ENCODE results near the gene INVS. TPM values are rescaled to one million over a fixed set of nuclear protein-coding genes. Genes with fewer than 3 reads are reported as not detected.
A peak's percentile ranks its signal among the peaks of the same experiment; 100 is the strongest.

Gene INVS
- total RNA-seq, 2 experiments from 2014 or later = 10.5 to 12.1 TPM

DNA sequence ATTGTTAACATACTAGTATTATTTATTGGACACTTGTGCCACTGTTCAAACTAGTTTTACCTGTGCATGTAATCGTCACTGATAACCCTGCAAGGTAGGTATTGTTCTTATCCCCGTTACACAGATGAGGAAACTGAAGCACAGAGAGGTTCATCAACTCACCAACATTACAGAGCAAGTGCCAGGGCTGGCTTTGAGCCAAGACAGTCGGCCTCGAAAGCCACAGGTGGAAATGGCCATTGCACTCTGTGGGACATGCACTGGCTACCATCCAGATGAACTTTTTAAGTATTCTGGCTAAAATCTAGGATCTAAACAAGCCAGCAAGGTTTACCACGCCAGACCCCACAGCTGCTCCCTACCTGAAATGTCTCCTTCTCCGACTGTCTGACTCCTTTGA lies 195.8 kb downstream of the INVS start:
- ChIA-PET POLR2A (interaction anchor here (0.6 kb wide), 1 partner anchor 16 kb away, joined by 4 read pairs; no protein-coding TSS in a partner anchor), CTCF (no interaction called here)
- no peaks in the 10 kb centered on the region for H3K27me3 Mint-ChIP-seq
- H3K9me3 Mint-ChIP-seq = no peaks in the 10 kb centered on the region
- no peaks in the 10 kb centered on the region for H3K4me1 Mint-ChIP-seq (ENCODE audit: low read depth)
- intact Hi-C loops (cut with micrococcal nuclease) = no loop called here
- no peak overlapping the region for H3K27ac Mint-ChIP-seq
- no peak for DNase-seq
- H3K36me3 Mint-ChIP-seq = peaks cover 42% of the 10 kb centered on the region
- H3K4me3 Mint-ChIP-seq = no peak overlapping the region

- Mint-ChIP-seq H3K36me3 (peaks cover 38% of the 10 kb centered on the region), H3K4me3 (no peak overlapping the region), H3K27me3 (no peaks in the 10 kb centered on the region), H3K27ac (no peak overlapping the region), H3K9me3 (no peaks in the 10 kb centered on the region), H3K4me1 (ENCODE audit: low read depth) (no peaks in the 10 kb centered on the region)
- ChIA-PET POLR2A (interaction anchor here (0.6 kb wide), 1 partner anchor 16 kb away, joined by 4 read pairs; no protein-coding TSS in a partner anchor), CTCF (no interaction called here)
- intact Hi-C loops (cut with micrococcal nuclease) = no loop called here
- DNase-seq = no peak
Observed at GRCh38 chr9:100295240-100295639, 196.2 kb downstream of the INVS start.

GRCh38 chr9:100296407-100296806 lies 197.4 kb downstream of the INVS start:
- ChIA-PET CTCF (interaction anchor here (1.0 kb wide), 1 partner anchor 28 kb away, joined by 3 read pairs; no protein-coding TSS in a partner anchor), POLR2A (no interaction called here)
- H3K36me3 Mint-ChIP-seq = peaks cover 37% of the 10 kb centered on the region
- intact Hi-C loops (cut with micrococcal nuclease) = no loop called here
- no peaks in the 10 kb centered on the region for H3K27me3 Mint-ChIP-seq
- no peak overlapping the region for H3K4me3 Mint-ChIP-seq
- H3K9me3 Mint-ChIP-seq = no peaks in the 10 kb centered on the region
- no peak overlapping the region for H3K27ac Mint-ChIP-seq
- no peaks in the 10 kb centered on the region for H3K4me1 Mint-ChIP-seq (ENCODE audit: low read depth)
- no peak for DNase-seq

DNA sequence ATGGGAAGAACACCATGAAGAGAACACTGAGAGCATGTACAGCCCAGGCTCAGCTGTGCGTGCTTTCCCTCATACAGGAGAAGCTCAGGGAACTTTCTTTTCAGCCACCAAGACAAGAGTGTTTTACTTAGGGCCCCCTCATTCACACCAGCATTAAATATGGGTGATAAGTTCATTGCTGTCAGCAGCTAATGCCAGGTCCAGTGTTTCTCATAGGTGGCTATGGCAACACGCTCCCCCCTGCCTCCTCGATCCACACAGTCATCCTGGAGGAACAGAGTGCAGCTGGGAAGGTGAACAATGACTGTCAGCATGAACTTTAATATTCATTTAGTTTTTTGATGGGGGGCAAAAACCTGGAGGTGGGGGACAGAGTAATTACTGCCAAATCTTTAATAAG lies 199.3 kb downstream of the INVS start:
- intact Hi-C loops (cut with micrococcal nuclease) = no loop called here
- H3K4me3 Mint-ChIP-seq = no peak overlapping the region
- H3K27me3 Mint-ChIP-seq = no peaks in the 10 kb centered on the region
- no peaks in the 10 kb centered on the region for H3K9me3 Mint-ChIP-seq
- no peak for DNase-seq
- POLR2A ChIA-PET = no interaction called here
- no peak overlapping the region for H3K27ac Mint-ChIP-seq
- peaks cover 37% of the 10 kb centered on the region for H3K36me3 Mint-ChIP-seq
- CTCF ChIA-PET = interaction anchor here (0.7 kb wide), 1 partner anchor 25 kb away, joined by 3 read pairs; no protein-coding TSS in a partner anchor
- no peaks in the 10 kb centered on the region for H3K4me1 Mint-ChIP-seq (ENCODE audit: low read depth)

GRCh38 chr9:100303747-100304146 lies 204.7 kb downstream of the INVS start:
- intact Hi-C loops (cut with micrococcal nuclease) = no loop called here
- no peak for DNase-seq
- POLR2A ChIA-PET = no interaction called here
- CTCF ChIA-PET = no interaction called here
- Mint-ChIP-seq H3K36me3 (peaks cover 62% of the 10 kb centered on the region), H3K4me1 (ENCODE audit: low read depth) (peaks cover 4% of the 10 kb centered on the region), H3K9me3 (no peaks in the 10 kb centered on the region), H3K27me3 (no peaks in the 10 kb centered on the region), H3K27ac (no peak overlapping the region), H3K4me3 (no peak overlapping the region)

GRCh38 chr9:100306283-100306682 lies 207.2 kb downstream of the INVS start:
- no peak for DNase-seq
- H3K4me1 Mint-ChIP-seq (ENCODE audit: low read depth) = peaks cover 9% of the 10 kb centered on the region
- no peak overlapping the region for H3K27ac Mint-ChIP-seq
- H3K4me3 Mint-ChIP-seq = no peak overlapping the region
- H3K27me3 Mint-ChIP-seq = no peaks in the 10 kb centered on the region
- H3K36me3 Mint-ChIP-seq = peaks cover 71% of the 10 kb centered on the region
- intact Hi-C loops (cut with micrococcal nuclease) = no loop called here
- POLR2A ChIA-PET = no interaction called here
- CTCF ChIA-PET = interaction anchor here (0.6 kb wide), 2 partner anchors 20 to 28 kb away, joined by 3 to 4 read pairs; no protein-coding TSS in a partner anchor
- H3K9me3 Mint-ChIP-seq = no peaks in the 10 kb centered on the region

DNA sequence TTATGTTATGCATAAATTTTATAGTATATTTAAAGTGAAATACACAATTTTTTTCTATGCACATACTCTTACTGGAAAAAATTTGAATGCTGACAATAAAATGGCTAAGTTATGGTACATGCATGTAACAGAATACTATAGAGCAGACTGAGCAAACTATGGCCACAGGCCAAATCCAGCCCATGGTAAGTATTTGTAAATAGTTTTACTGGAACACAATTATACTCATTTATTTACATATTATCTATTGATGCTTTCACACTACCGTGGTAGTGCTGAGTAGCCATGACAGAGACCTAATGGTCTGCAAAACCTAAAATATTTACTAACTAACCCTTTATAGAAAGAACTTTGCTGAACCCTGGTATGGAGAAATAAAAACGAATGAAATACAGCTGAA lies 208.0 kb downstream of the INVS start:
- peaks cover 14% of the 10 kb centered on the region for H3K4me1 Mint-ChIP-seq (ENCODE audit: low read depth)
- H3K9me3 Mint-ChIP-seq = no peaks in the 10 kb centered on the region
- ChIA-PET CTCF (no interaction called here), POLR2A (interaction anchor here (0.7 kb wide), 1 partner anchor 340 kb away, joined by 3 read pairs; no protein-coding TSS in a partner anchor)
- DNase-seq = no peak
- H3K4me3 Mint-ChIP-seq = no peak overlapping the region
- H3K27me3 Mint-ChIP-seq = no peaks in the 10 kb centered on the region
- H3K27ac Mint-ChIP-seq = no peak overlapping the region
- intact Hi-C loops (cut with micrococcal nuclease) = no loop called here
- peaks cover 73% of the 10 kb centered on the region for H3K36me3 Mint-ChIP-seq

DNA sequence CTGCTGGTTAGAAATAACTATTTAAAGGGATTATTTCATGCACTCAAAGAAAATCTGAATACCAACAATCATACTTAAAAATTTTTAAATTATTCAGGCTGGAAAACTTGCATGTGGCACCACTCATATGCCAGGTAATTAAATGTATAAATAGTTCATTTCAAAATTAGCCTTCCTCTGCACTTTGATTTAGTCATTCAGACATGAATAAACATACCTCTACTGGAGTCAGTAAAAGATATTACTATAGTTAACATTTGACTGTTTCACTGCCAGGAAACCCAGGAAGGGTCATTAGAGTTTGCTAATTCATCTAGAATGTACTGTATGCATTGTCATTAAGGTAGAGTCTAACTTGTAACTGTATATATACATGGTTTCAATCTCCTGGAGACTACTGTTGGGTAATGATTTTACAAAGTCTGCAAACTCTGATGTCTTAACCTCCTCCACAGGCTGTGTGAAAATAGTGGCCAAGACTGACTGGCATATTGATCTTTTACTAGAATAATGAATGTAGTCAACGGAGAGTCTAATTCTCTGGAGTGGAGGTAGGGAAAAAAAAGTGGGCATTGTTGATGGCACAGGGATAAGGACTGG lies 210.0 kb downstream of the INVS start:
- H3K4me1 Mint-ChIP-seq (ENCODE audit: low read depth) = peaks cover 14% of the 10 kb centered on the region

DNA sequence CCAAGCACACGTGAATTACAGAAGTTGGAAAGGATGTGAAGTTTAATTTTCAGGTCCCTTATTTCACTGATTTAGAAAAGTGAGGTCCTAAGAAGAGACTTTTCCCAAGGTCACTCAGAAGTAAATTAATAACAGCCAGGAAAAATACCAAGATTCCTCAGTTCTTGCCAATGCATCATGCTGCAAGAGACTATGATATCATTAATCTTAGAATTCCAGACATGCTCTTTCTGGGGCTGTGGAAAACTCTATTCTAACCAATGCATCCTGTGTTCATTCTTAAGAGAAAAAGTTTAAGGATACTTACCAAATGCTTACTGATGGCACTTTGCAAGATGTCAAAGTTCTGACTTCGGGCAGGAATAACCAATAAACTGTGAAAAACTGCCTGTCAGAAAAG lies 210.9 kb downstream of the INVS start:
- ChIA-PET CTCF (no interaction called here), POLR2A (no interaction called here)
- no peak for DNase-seq
- Mint-ChIP-seq H3K4me1 (ENCODE audit: low read depth) (peaks cover 14% of the 10 kb centered on the region), H3K27ac (no peak overlapping the region), H3K27me3 (no peaks in the 10 kb centered on the region), H3K4me3 (no peak overlapping the region), H3K36me3 (peaks cover 59% of the 10 kb centered on the region), H3K9me3 (no peaks in the 10 kb centered on the region)
- intact Hi-C loops (cut with micrococcal nuclease) = no loop called here

More for the DNA sequence above, 210.0 kb downstream of the INVS start:
- intact Hi-C loops (cut with micrococcal nuclease) = no loop called here
- POLR2A ChIA-PET = no interaction called here
- no peak overlapping the region for H3K4me3 Mint-ChIP-seq
- peaks cover 61% of the 10 kb centered on the region for H3K36me3 Mint-ChIP-seq
- H3K27ac Mint-ChIP-seq = no peak overlapping the region
- CTCF ChIA-PET = no interaction called here
- no peak for DNase-seq
- no peaks in the 10 kb centered on the region for H3K27me3 Mint-ChIP-seq
- H3K9me3 Mint-ChIP-seq = no peaks in the 10 kb centered on the region

DNA sequence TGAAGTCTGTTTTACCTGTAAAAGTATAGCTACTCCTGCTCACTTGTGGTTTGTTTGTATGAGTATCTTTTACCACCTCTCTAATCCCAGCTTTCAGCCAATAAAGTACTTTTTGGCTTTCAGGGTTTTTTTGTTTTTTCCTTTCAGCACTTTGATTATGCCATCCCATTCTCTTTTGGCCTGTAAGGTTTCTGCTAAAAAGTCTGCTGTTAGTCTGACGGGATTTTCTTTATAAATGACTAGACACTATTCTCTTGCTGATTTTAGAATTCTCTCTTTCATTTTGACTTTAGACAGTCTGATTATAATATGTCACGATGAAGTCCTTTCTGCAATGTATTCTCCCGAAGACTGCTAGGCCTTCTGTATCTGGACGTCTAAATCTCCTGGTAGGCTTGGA lies 216.5 kb downstream of the INVS start:
- Mint-ChIP-seq H3K36me3 (peaks cover 55% of the 10 kb centered on the region), H3K4me1 (ENCODE audit: low read depth) (peaks cover 23% of the 10 kb centered on the region), H3K4me3 (no peak overlapping the region), H3K27me3 (no peaks in the 10 kb centered on the region), H3K9me3 (no peaks in the 10 kb centered on the region), H3K27ac (no peak overlapping the region)
- DNase-seq = no peak
- intact Hi-C loops (cut with micrococcal nuclease) = no loop called here
- ChIA-PET CTCF (interaction anchor here (3.4 kb wide), 1 partner anchor 10 kb away, joined by 9 read pairs; no protein-coding TSS in a partner anchor), POLR2A (no interaction called here)

- peaks cover 44% of the 10 kb centered on the region for H3K36me3 Mint-ChIP-seq
- ChIA-PET POLR2A (no interaction called here), CTCF (interaction anchor here (3.4 kb wide), 1 partner anchor 7 kb away, joined by 9 read pairs; no protein-coding TSS in a partner anchor)
- no peak overlapping the region for H3K27ac Mint-ChIP-seq
- DNase-seq = no peak
- no peaks in the 10 kb centered on the region for H3K27me3 Mint-ChIP-seq
- intact Hi-C loops (cut with micrococcal nuclease) = no loop called here
- H3K4me3 Mint-ChIP-seq = no peak overlapping the region
- peaks cover 23% of the 10 kb centered on the region for H3K4me1 Mint-ChIP-seq (ENCODE audit: low read depth)
- H3K9me3 Mint-ChIP-seq = no peaks in the 10 kb centered on the region
Observed at GRCh38 chr9:100317706-100318105, 218.7 kb downstream of the INVS start.

DNA sequence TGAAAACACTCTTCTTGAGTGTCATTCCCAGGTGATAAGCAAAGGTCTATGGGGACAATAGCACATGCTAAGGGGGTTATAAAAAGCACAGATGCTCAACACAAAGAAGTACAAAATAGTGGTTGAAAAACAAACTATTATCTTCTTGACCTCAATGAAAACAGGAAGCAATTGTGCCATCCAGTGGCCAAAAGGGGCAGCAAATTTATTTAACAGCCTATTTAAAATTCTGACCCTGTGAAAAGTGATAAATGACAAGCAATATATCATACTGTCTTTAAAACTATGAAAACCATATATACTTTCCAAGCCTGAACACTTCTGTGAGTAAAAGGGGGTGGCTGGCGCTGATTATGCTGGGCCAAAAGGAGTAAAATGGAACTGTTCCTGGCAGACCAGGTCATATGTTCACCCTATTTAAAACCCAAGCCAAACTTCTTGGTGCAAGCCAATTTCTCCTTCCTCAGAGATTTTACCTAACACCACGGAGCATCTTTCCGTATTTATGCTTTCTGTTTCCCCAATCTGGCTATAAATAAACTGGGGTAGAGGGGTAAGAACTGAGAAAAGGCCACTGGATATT lies 224.0 kb downstream of the INVS start:
- no peak overlapping the region for H3K27ac Mint-ChIP-seq
- H3K9me3 Mint-ChIP-seq = no peaks in the 10 kb centered on the region
- H3K36me3 Mint-ChIP-seq = peaks cover 24% of the 10 kb centered on the region
- ChIA-PET POLR2A (no interaction called here), CTCF (interaction anchor here (0.7 to 2.8 kb wide), 11 partner anchors 10 to 1138 kb away, joined by 3 to 17 read pairs (median 5); no protein-coding TSS in a partner anchor)
- H3K27me3 Mint-ChIP-seq = no peaks in the 10 kb centered on the region
- H3K4me3 Mint-ChIP-seq = no peak overlapping the region
- intact Hi-C loops (cut with micrococcal nuclease) = loop anchor here (10.0 kb wide), 4 partner anchors 218 to 1138 kb away; partner anchors contain the start of gene NR4A3
- peaks cover 10% of the 10 kb centered on the region for H3K4me1 Mint-ChIP-seq (ENCODE audit: low read depth)
- peak; percentile 24 for DNase-seq

Data from activated CD4-positive, alpha-beta memory T cell treated with anti-CD3 and anti-CD28 coated beads for 36 hours (primary cell).